A549 (cell line): ENCODE results near the gene PIP5K1B. TPM values are rescaled to one million over a fixed set of nuclear protein-coding genes. Genes with fewer than 3 reads are reported as not detected.

Source experiments
- ATAC-seq, 2 experiments: fragments of 200-7000 bp in 1 of 2; fragments of >200 bp in 1 of 2; cut with Nextera tagmentation in 1 of 2; cut with Tn5 transposase in 1 of 2; 3 replicates each; pipeline versions ENCODE4 v1.8.0 to v1.9.1; 2018 to 2020; ENCODE audit warnings: mild to moderate bottlenecking in 1 of 2, moderate library complexity in 1 of 2
- CTCF ChIA-PET: fragments of 300-600 bp; sonication (Branson Sonifier 250); formaldehyde crosslinking; extraction: SDS; loops from one replicate; lab custom pipeline; 2021; ENCODE audit warnings: antibody characterized with exemption, inconsistent platforms; lab: Yijun Ruan, JAX
- POLR2A ChIA-PET: fragments of 350-600 bp; formaldehyde crosslinking; extraction: SDS; loops from one replicate; lab custom pipeline; 2021; ENCODE audit warnings: antibody characterized with exemption, inconsistent platforms; lab: Yijun Ruan, JAX
- DNase-seq, 2 experiments: peaks; one replicate each; pipeline versions ENCODE4 v3.0.0 to v3.0.0-alpha.2; 2011 to 2016; ENCODE audit warnings: low read depth in 1 of 2, low spot score in 1 of 2
- FAIRE-seq: peaks from 2 replicates; lab custom pipeline; 2011; peaks lifted over from hg19 to GRCh38; lab: Jason Lieb, UNC
- H3K27ac ChIP-seq, 2 experiments: fragments of >200 bp; sonication (Bioruptor Twin); formaldehyde crosslinking; 3 replicates each; pipeline ENCODE4 v1.5.1; 2016 to 2017
- H3K4me1 ChIP-seq: fragments of >200 bp; sonication (Bioruptor Twin); formaldehyde crosslinking; 3 replicates; pipeline ENCODE4 v1.6.1; 2016
- H3K4me2 ChIP-seq: fragments of >200 bp; sonication (Bioruptor Twin); formaldehyde crosslinking; 3 replicates; pipeline ENCODE4 v1.6.1; 2016
- H3K4me3 ChIP-seq: fragments of >200 bp; sonication (Bioruptor Twin); formaldehyde crosslinking; 3 replicates; pipeline ENCODE4 v1.5.1; 2016
- H3K9me3 ChIP-seq: fragments of >200 bp; sonication (Bioruptor Twin); formaldehyde crosslinking; 3 replicates; pipeline ENCODE4 v1.6.1; 2016
- CBX2 ChIP-seq: fragments of 200-600 bp; sonication (generic); IDR thresholded peaks from 2 replicates; pipeline ENCODE4 v1.6.1; 2016; ENCODE audit warnings: low read depth, mild to moderate bottlenecking, borderline replicate concordance
- CHD2 ChIP-seq: fragments of 150-350 bp; IDR thresholded peaks from 2 replicates; pipeline ENCODE4 v1.6.1; 2014; ENCODE audit warnings: low read length; ENCODE audit not compliant: partially characterized antibody
- CHD4 ChIP-seq: fragments of 200-600 bp; sonication (generic); IDR thresholded peaks from 2 replicates; pipeline ENCODE4 v1.6.1; 2016; ENCODE audit warnings: antibody characterized with exemption, mild to moderate bottlenecking, borderline replicate concordance
- FOSB ChIP-seq: fragments of 250-450 bp; sonication (Bioruptor Pico); IDR thresholded peaks from 2 replicates; pipeline ENCODE4 v1.5.0; 2020; ENCODE audit warnings: mild to moderate bottlenecking, moderate library complexity
- FOXS1 ChIP-seq: fragments of 250-450 bp; sonication (Bioruptor Pico); IDR thresholded peaks from 2 replicates; pipeline ENCODE4 v1.5.0; 2020; ENCODE audit warnings: mild to moderate bottlenecking, moderate library complexity
- HEYL ChIP-seq: fragments of 250-450 bp; sonication (Bioruptor Pico); IDR thresholded peaks from 2 replicates; pipeline ENCODE4 v1.8.0; 2021; ENCODE audit warnings: mild to moderate bottlenecking, moderate library complexity
- HOXA7 ChIP-seq: fragments of 250-450 bp; sonication (Bioruptor Pico); IDR thresholded peaks from 2 replicates; pipeline ENCODE4 v1.5.0; 2020; ENCODE audit warnings: mild to moderate bottlenecking, moderate library complexity
- JUNB ChIP-seq: fragments of >200 bp; sonication (Bioruptor Twin); formaldehyde crosslinking; IDR thresholded peaks from 2 replicates; pipeline ENCODE4 v1.6.1; 2016
- KDM5A ChIP-seq: fragments of 200-600 bp; sonication (generic); IDR thresholded peaks from 2 replicates; pipeline ENCODE4 v1.6.1; 2016; ENCODE audit warnings: antibody characterized with exemption, mild to moderate bottlenecking
- MAFK ChIP-seq: fragments of 450-650 bp; IDR thresholded peaks from 2 replicates; pipeline ENCODE4 v1.6.1; 2014; ENCODE audit not compliant: partially characterized antibody
- NFE2L2 ChIP-seq: fragments of 150-350 bp; conservative IDR thresholded peaks from 2 replicates; pipeline ENCODE4 v1.6.1; 2014; ENCODE audit warnings: low read length
- NR3C1 ChIP-seq: fragments of >200 bp; sonication (Bioruptor Twin); formaldehyde crosslinking; IDR thresholded peaks from 3 replicates; pipeline ENCODE4 v1.6.1; 2017
- PHF8 ChIP-seq: fragments of 200-600 bp; sonication (generic); IDR thresholded peaks from 2 replicates; pipeline ENCODE4 v1.6.1; 2016; ENCODE audit warnings: low read depth, mild to moderate bottlenecking, antibody characterized with exemption, moderate library complexity, borderline replicate concordance
- POLR2A ChIP-seq: IDR thresholded peaks from 2 replicates; pipeline ENCODE4 v1.6.1; 2012; ENCODE audit warnings: mild to moderate bottlenecking, low read length
- RAD21 ChIP-seq, 2 experiments: fragments of >200 bp in 1 of 2; sonication (Bioruptor Twin) in 1 of 2; formaldehyde crosslinking in 1 of 2; IDR thresholded peaks in 1 of 2; conservative IDR thresholded peaks in 1 of 2; 2 replicates in 1 of 2; 3 replicates in 1 of 2; pipeline ENCODE4 v1.6.1; 2012 to 2018; ENCODE audit warnings: inconsistent platforms in 1 of 2
- SMC3 ChIP-seq: fragments of >200 bp; sonication (Bioruptor Twin); formaldehyde crosslinking; IDR thresholded peaks from 3 replicates; pipeline ENCODE4 v1.6.1; 2018; ENCODE audit warnings: inconsistent platforms
- TFCP2L1 ChIP-seq: fragments of 250-450 bp; sonication (Bioruptor Pico); IDR thresholded peaks from 2 replicates; pipeline ENCODE4 v1.5.0; 2021; ENCODE audit warnings: mild to moderate bottlenecking
- ZFP36 ChIP-seq: fragments of 450-650 bp; IDR thresholded peaks from 2 replicates; pipeline ENCODE4 v1.6.1; 2014; ENCODE audit warnings: borderline replicate concordance; ENCODE audit not compliant: partially characterized antibody
- WGBS: methylation state at CpG from one replicate; pipeline ENCODE4 v1.1.6; 2017; ENCODE audit errors: missing lambda C conversion rate; 5-methylcytosine and 5-hydroxymethylcytosine counted together
- polyA plus RNA-seq, 4 experiments: library from polyadenylated mRNA; depleted of rRNA in 3 of 4; stranded (reverse); fragments of >200 nt; fragmentation: RNase III in 1 of 4; extraction: RNeasy Plus Mini Kit Qiagen cat#74134 plus additional on column Dnase treatment in 1 of 4; gene quantifications; 2 replicates in 3 of 4; 3 replicates in 1 of 4; pipeline ENCODE4 v1.2.3, GENCODE V29; 2011 to 2017
- TF ChIP-seq, protein P1 (sequence below): IDR thresholded peaks from 2 replicates; pipeline ENCODE4 v1.6.1; 2012; ENCODE audit warnings: low read depth, borderline replicate concordance
- TF ChIP-seq, protein P2 (sequence below): fragments of 450-650 bp; IDR thresholded peaks from 2 replicates; pipeline ENCODE4 v1.6.1; 2014; ENCODE audit warnings: antibody characterized with exemption
- TF ChIP-seq, protein P3 (sequence below): fragments of 250-450 bp; sonication (Bioruptor Pico); IDR thresholded peaks from 2 replicates; pipeline ENCODE4 v1.5.0; 2020; ENCODE audit warnings: low read depth, mild to moderate bottlenecking, moderate library complexity
- TF ChIP-seq, protein P4 (sequence below): fragments of 250-450 bp; sonication (Bioruptor Pico); IDR thresholded peaks from 2 replicates; pipeline ENCODE4 v1.5.0; 2021; ENCODE audit warnings: mild to moderate bottlenecking, moderate library complexity, borderline replicate concordance
- TF ChIP-seq, protein P5 (sequence below): fragments of 200-600 bp; sonication (generic); IDR thresholded peaks from 2 replicates; pipeline ENCODE4 v1.6.1; 2016; ENCODE audit warnings: antibody characterized with exemption, mild to moderate bottlenecking, moderate library complexity
- TF ChIP-seq, protein P6 (sequence below): fragments of >200 bp; sonication (Bioruptor Twin); formaldehyde crosslinking; IDR thresholded peaks from 3 replicates; pipeline ENCODE4 v1.6.1; 2016
- TF ChIP-seq, protein P7 (sequence below): fragments of >200 bp; sonication (Bioruptor Twin); formaldehyde crosslinking; IDR thresholded peaks from 2 replicates; pipeline ENCODE4 v1.6.1; 2016

PIP5K1B gene
- polyA plus RNA-seq, 2 of the 4 experiments (the other 2 are of a cell fraction), result not detected

DNA sequence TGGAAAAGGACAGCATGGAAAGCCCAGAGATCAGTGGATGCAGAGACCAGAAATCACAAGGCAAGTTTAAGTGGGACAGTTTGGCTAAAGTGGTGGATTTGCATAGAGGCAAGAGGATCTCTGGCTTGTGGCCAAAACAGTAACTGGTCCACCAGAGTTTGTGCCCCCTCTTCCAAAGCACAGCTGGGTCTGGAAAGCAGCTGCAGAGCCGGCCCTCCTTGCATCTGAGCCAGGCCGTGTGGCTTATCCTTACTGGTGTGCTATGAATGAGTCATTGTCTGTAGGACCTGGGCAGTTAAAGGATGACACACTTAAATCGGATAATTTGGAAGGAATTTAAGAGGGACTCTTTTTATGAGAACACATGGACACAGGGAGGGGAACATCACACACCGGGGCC is 146.6 kb downstream of the PIP5K1B start:
- DNase-seq, result no peak
- TF ChIP-seq, protein P1, sequence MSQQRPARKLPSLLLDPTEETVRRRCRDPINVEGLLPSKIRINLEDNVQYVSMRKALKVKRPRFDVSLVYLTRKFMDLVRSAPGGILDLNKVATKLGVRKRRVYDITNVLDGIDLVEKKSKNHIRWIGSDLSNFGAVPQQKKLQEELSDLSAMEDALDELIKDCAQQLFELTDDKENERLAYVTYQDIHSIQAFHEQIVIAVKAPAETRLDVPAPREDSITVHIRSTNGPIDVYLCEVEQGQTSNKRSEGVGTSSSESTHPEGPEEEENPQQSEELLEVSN, result no peak
- TF ChIP-seq CHD4 (no peak), HEYL (CRISPR knock-in tag) (no peak)
- TF ChIP-seq, protein P2, sequence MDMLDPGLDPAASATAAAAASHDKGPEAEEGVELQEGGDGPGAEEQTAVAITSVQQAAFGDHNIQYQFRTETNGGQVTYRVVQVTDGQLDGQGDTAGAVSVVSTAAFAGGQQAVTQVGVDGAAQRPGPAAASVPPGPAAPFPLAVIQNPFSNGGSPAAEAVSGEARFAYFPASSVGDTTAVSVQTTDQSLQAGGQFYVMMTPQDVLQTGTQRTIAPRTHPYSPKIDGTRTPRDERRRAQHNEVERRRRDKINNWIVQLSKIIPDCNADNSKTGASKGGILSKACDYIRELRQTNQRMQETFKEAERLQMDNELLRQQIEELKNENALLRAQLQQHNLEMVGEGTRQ, result no peak
- TF ChIP-seq, all 56 proteins: peak for 0

DNA sequence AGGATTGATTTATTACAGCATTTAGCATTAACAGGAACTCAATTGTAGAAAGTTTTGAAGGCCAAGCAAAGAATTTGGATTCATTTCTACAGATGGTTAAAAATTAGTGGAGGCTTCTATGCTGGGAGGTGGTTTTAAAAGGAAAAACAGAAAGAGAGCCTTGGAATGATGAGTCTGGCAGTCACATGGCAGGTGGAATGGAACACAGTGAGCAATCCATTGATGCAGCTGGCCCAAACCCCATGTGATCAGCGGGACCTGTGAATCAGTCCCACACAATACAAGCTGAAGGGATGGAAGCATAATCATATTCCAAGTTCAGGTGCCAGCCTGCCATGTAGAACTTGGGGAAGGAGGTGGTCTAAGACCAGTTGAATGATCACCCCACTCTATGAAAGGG is 147.9 kb downstream of the PIP5K1B start:
- CTCF ChIA-PET, result no interaction called here

More for the DNA sequence above, 146.6 kb downstream of the PIP5K1B start:
- 14% methylated on average over 4 of the region's 4 CpGs for WGBS
- ATAC-seq, result no peak
- Histone ChIP-seq H3K9me3 (no peaks in the 10 kb centered on the region), H3K4me2 (no peak overlapping the region), H3K27ac (no peak overlapping the region), H3K4me3 (no peak overlapping the region), H3K4me1 (no peaks in the 10 kb centered on the region)
- FAIRE-seq, result no peak
- POLR2A ChIA-PET, result no interaction called here
- CTCF ChIA-PET, result no interaction called here

DNA sequence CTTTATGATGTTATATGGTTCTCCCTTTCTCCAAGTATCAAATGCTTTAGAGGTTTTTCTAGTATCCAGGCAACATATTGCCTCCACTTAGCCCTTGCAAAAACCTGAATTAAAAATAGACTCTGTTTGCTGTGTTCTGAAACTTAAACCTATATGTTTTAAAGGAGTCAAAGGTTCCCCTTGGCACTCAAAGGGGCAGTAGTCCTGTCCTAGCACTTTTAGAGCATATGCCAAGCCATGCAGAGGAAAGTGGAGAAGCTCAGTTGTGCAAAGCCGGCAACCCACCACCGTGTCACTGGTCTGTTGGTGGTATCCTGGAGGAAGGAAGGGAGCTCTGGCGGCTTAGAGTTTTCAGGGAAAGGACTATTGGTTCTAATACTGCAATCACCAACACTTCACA is 154.3 kb downstream of the PIP5K1B start:
- H3K27ac ChIP-seq, result no peak overlapping the region
- no peak for FAIRE-seq
- no peaks in the 10 kb centered on the region for H3K9me3 ChIP-seq
- no peak overlapping the region for H3K4me3 ChIP-seq
- POLR2A ChIA-PET, result no interaction called here
- no peak for DNase-seq
- no peak for TF ChIP-seq HOXA7 (CRISPR knock-in tag)
- TF ChIP-seq, protein P3, sequence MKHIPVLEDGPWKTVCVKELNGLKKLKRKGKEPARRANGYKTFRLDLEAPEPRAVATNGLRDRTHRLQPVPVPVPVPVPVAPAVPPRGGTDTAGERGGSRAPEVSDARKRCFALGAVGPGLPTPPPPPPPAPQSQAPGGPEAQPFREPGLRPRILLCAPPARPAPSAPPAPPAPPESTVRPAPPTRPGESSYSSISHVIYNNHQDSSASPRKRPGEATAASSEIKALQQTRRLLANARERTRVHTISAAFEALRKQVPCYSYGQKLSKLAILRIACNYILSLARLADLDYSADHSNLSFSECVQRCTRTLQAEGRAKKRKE, result no peak
- TF ChIP-seq CHD2, result no peak
- TF ChIP-seq, protein P4, sequence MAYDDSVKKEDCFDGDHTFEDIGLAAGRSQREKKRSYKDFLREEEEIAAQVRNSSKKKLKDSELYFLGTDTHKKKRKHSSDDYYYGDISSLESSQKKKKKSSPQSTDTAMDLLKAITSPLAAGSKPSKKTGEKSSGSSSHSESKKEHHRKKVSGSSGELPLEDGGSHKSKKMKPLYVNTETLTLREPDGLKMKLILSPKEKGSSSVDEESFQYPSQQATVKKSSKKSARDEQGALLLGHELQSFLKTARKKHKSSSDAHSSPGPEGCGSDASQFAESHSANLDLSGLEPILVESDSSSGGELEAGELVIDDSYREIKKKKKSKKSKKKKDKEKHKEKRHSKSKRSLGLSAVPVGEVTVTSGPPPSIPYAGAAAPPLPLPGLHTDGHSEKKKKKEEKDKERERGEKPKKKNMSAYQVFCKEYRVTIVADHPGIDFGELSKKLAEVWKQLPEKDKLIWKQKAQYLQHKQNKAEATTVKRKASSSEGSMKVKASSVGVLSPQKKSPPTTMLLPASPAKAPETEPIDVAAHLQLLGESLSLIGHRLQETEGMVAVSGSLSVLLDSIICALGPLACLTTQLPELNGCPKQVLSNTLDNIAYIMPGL (CRISPR knock-in tag), result no peak
- TF ChIP-seq, protein P5, sequence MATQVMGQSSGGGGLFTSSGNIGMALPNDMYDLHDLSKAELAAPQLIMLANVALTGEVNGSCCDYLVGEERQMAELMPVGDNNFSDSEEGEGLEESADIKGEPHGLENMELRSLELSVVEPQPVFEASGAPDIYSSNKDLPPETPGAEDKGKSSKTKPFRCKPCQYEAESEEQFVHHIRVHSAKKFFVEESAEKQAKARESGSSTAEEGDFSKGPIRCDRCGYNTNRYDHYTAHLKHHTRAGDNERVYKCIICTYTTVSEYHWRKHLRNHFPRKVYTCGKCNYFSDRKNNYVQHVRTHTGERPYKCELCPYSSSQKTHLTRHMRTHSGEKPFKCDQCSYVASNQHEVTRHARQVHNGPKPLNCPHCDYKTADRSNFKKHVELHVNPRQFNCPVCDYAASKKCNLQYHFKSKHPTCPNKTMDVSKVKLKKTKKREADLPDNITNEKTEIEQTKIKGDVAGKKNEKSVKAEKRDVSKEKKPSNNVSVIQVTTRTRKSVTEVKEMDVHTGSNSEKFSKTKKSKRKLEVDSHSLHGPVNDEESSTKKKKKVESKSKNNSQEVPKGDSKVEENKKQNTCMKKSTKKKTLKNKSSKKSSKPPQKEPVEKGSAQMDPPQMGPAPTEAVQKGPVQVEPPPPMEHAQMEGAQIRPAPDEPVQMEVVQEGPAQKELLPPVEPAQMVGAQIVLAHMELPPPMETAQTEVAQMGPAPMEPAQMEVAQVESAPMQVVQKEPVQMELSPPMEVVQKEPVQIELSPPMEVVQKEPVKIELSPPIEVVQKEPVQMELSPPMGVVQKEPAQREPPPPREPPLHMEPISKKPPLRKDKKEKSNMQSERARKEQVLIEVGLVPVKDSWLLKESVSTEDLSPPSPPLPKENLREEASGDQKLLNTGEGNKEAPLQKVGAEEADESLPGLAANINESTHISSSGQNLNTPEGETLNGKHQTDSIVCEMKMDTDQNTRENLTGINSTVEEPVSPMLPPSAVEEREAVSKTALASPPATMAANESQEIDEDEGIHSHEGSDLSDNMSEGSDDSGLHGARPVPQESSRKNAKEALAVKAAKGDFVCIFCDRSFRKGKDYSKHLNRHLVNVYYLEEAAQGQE, result no peak
- no peak for TF ChIP-seq RAD21 (conservative IDR thresholded peaks at IDR 0.05 in 1 of 2, IDR thresholded peaks at IDR 0.05 in 1 of 2)
- no peak for TF ChIP-seq NFE2L2
- TF ChIP-seq, protein P1, result no peak
- TF ChIP-seq HEYL (CRISPR knock-in tag), result no peak
- no peak for TF ChIP-seq PHF8
- TF ChIP-seq, protein P6, sequence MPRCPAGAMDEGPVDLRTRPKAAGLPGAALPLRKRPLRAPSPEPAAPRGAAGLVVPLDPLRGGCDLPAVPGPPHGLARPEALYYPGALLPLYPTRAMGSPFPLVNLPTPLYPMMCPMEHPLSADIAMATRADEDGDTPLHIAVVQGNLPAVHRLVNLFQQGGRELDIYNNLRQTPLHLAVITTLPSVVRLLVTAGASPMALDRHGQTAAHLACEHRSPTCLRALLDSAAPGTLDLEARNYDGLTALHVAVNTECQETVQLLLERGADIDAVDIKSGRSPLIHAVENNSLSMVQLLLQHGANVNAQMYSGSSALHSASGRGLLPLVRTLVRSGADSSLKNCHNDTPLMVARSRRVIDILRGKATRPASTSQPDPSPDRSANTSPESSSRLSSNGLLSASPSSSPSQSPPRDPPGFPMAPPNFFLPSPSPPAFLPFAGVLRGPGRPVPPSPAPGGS, result no peak
- TF ChIP-seq TFCP2L1 (CRISPR knock-in tag), result no peak
- TF ChIP-seq FOXS1 (CRISPR knock-in tag), result no peak
- no peak for TF ChIP-seq POLR2A
- TF ChIP-seq FOSB (CRISPR knock-in tag), result no peak
- TF ChIP-seq JUNB, result no peak
- TF ChIP-seq MAFK, result no peak
- ATAC-seq, result no peak
- CTCF ChIA-PET, result interaction anchor here (0.6 to 0.8 kb wide), 2 partner anchors 10 to 90 kb away, joined by 3 read pairs; no protein-coding TSS in a partner anchor
- no peaks in the 10 kb centered on the region for H3K4me1 ChIP-seq
- 30% methylated on average over 3 of the region's 3 CpGs for WGBS
- H3K4me2 ChIP-seq, result no peak overlapping the region

More for the DNA sequence above, 147.9 kb downstream of the PIP5K1B start:
- Histone ChIP-seq H3K4me1 (no peaks in the 10 kb centered on the region), H3K4me2 (no peak overlapping the region), H3K9me3 (no peaks in the 10 kb centered on the region), H3K27ac (no peak overlapping the region), H3K4me3 (no peak overlapping the region)
- ATAC-seq, result no peak
- 6% methylated on average over 1 of the region's 1 CpG for WGBS
- TF ChIP-seq, protein P7, sequence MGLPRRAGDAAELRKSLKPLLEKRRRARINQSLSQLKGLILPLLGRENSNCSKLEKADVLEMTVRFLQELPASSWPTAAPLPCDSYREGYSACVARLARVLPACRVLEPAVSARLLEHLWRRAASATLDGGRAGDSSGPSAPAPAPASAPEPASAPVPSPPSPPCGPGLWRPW, result no peak
- TF ChIP-seq JUNB, result no peak
- no peak for TF ChIP-seq SMC3
- TF ChIP-seq ZFP36, result no peak
- TF ChIP-seq CBX2, result no peak
- no peak for TF ChIP-seq NR3C1
- no peak for TF ChIP-seq KDM5A
- no peak for FAIRE-seq
- POLR2A ChIA-PET, result no interaction called here
- DNase-seq, result no peak
